ENCODE measurements around the gene PDK1. TPM values are rescaled to one million over a fixed set of nuclear protein-coding genes. Genes with fewer than 3 reads are reported as not detected.
A peak's percentile ranks its signal among the peaks of the same experiment; 100 is the strongest.
"Not testable (repeated sequence)": the region's sequence is repeated elsewhere in the genome, so short reads cannot be mapped to it uniquely, and the experiment has no call there.

Gene PDK1
- total RNA-seq, 4 donors from 2014 or later, result 4.8 to 49.4 (median 11.4) TPM

DNA sequence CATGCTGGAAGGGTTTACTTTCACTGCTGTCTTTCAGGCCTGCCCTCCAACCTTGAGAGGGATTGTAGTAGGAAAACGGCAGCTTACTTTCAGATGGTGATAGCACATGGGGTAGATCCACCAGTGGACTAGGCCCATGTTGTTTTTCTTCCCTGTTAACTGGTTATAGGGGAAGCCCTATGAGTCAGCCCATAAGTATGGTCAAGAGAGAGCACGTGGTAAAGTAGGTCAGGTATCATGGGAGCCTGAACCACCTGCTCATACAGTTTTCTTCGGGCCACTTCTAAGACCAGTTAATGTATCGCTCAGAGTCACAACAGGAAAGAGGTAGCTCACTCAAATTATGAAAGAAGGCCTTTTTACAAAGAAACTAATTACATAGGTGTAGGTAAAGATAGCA lies 33.0 kb downstream of the PDK1 start:
- 86 to 87% methylated on average over 4 of the region's 4 CpGs for WGBS, 2 donors (ENCODE audit: low coverage in 1 of 2)
- Histone ChIP-seq H3K27me3 (no peaks in the 10 kb centered on the region), H3K4me1 (no peaks in the 10 kb centered on the region), H3K36me3 (peaks cover 0 to 31% (median 8%) of the 10 kb centered on the region in 4 donors), H3K4me3 (no peak overlapping the region), H3K27ac (no peak overlapping the region), H3K9me3 (no peaks in the 10 kb centered on the region)
- in situ Hi-C loops (cut with MboI; ENCODE audit: low pct_ligation_motif_present in 1 of 4, low pct_unique_long_range_greater_than_20kb in 1 of 4, low sequenced_read_pairs in 3 of 4), result loop anchor here in 1 of 4 donors (10.0 kb wide), 1 partner anchor 126 kb away; no protein-coding TSS in a partner anchor
- no peak for DNase-seq
- no peak for TF ChIP-seq POLR2A (IDR thresholded peaks at IDR 0.05)
- TF ChIP-seq, protein P1, sequence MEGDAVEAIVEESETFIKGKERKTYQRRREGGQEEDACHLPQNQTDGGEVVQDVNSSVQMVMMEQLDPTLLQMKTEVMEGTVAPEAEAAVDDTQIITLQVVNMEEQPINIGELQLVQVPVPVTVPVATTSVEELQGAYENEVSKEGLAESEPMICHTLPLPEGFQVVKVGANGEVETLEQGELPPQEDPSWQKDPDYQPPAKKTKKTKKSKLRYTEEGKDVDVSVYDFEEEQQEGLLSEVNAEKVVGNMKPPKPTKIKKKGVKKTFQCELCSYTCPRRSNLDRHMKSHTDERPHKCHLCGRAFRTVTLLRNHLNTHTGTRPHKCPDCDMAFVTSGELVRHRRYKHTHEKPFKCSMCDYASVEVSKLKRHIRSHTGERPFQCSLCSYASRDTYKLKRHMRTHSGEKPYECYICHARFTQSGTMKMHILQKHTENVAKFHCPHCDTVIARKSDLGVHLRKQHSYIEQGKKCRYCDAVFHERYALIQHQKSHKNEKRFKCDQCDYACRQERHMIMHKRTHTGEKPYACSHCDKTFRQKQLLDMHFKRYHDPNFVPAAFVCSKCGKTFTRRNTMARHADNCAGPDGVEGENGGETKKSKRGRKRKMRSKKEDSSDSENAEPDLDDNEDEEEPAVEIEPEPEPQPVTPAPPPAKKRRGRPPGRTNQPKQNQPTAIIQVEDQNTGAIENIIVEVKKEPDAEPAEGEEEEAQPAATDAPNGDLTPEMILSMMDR (IDR thresholded peaks at IDR 0.05), result no peak
- no peak for TF ChIP-seq POLR2AphosphoS5 (IDR thresholded peaks at IDR 0.05)
- no peak for TF ChIP-seq EP300 (IDR thresholded peaks at IDR 0.05; ENCODE audit: low read depth)
- intact Hi-C loops (cut with DNase I; ENCODE audit: low total_unique reads), result no loop called here

DNA sequence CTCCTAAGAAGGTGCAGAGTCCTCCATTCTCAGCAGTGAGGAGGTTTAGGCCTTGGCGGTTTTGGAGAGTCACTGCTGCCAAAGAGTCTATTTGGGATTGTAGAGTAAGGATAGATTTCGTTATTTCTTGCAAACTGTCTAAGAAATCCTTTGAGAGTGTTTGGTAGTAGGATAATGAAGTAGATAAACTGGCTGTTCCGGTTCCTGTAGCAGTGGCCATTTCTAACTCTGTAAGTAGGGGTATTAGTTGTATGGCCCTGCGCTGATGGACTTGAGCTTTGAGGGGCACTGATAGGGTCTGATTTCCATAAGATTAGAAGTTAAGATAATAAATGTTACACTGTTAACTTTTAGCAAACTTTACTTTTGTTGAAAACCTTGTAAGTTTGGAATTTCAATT lies 35.5 kb downstream of the PDK1 start:
- H3K27me3 ChIP-seq, H3K4me1 ChIP-seq, H3K9me3 ChIP-seq, H3K4me3 ChIP-seq, DNase-seq, H3K27ac ChIP-seq: not testable (repeated sequence)
- in situ Hi-C loops (cut with MboI; ENCODE audit: low pct_ligation_motif_present in 1 of 4, low pct_unique_long_range_greater_than_20kb in 1 of 4, low sequenced_read_pairs in 3 of 4), result loop anchor here in 1 of 4 donors (10.0 kb wide), 1 partner anchor 123 kb away; no protein-coding TSS in a partner anchor
- peaks cover 0 to 44% (median 10%) of the 10 kb centered on the region in 4 donors for H3K36me3 ChIP-seq
- intact Hi-C loops (cut with DNase I; ENCODE audit: low total_unique reads), result loop anchor here (5.0 kb wide), 1 partner anchor 121 kb away; no protein-coding TSS in a partner anchor
- WGBS, 2 donors (ENCODE audit: low coverage in 1 of 2), result 92 to 94% methylated on average over 4 of the region's 4 CpGs

DNA sequence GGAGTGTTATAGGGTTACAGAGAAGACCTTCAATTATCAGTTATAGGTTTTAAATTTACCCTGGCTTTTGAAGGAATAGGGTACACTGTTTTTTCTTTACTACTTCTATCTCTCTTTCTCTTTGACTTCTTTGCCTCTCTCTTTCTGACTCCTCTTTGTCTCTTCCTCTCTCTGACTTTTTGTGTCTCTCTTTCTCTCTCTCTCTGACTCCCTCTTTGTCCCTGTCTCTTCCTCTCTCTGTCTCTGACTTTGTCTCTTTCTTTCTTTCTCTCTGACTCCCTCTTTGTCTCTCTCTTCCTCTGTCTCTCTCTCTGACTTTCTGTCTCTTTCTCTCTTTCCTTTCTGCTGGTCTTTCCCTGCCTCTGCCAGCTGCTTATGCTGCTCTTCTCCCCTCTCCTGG lies 36.3 kb downstream of the PDK1 start:
- not testable (repeated sequence) for H3K27ac ChIP-seq, H3K9me3 ChIP-seq, H3K4me3 ChIP-seq, H3K4me1 ChIP-seq, DNase-seq, H3K27me3 ChIP-seq
- in situ Hi-C loops (cut with MboI; ENCODE audit: low pct_ligation_motif_present in 1 of 4, low pct_unique_long_range_greater_than_20kb in 1 of 4, low sequenced_read_pairs in 3 of 4), result loop anchor here in 1 of 4 donors (10.0 kb wide), 1 partner anchor 123 kb away; no protein-coding TSS in a partner anchor
- peaks cover 0 to 44% (median 11%) of the 10 kb centered on the region in 4 donors for H3K36me3 ChIP-seq
- intact Hi-C loops (cut with DNase I; ENCODE audit: low total_unique reads), result loop anchor here (5.0 kb wide), 1 partner anchor 120 kb away; no protein-coding TSS in a partner anchor

DNA sequence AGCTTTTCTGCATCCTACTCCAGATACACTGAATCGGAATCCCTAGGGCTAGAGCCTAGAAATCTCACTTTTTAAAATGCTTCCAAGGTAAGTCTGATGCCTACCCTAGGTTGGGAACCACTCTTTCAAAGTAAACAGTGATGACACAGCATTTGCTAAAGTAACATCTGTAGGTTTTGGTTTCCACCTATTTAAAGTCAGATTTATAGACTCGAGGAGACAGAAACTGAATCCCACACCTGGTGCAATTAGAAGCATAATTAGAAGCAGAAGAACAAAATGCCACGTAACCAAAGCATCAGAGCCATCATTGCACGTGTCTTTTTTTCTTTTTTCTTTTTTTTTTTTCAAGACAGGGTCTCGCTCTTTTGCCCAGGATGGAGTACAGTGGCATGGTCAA lies 40.9 kb downstream of the PDK1 start:
- H3K36me3 ChIP-seq, result peaks cover 0 to 28% (median 8%) of the 10 kb centered on the region in 4 donors
- intact Hi-C loops (cut with DNase I; ENCODE audit: low total_unique reads) (no loop called here), in situ Hi-C loops (cut with MboI; ENCODE audit: low pct_ligation_motif_present in 1 of 4, low pct_unique_long_range_greater_than_20kb in 1 of 4, low sequenced_read_pairs in 3 of 4) (loop anchor here in 1 of 4 donors (10.0 kb wide), 1 partner anchor 118 kb away; no protein-coding TSS in a partner anchor)
- H3K4me1 ChIP-seq, result no peaks in the 10 kb centered on the region
- H3K27me3 ChIP-seq, result no peaks in the 10 kb centered on the region
- DNase-seq, result no peak
- H3K9me3 ChIP-seq, result no peaks in the 10 kb centered on the region
- TF ChIP-seq POLR2AphosphoS5 (IDR thresholded peaks at IDR 0.05), result no peak
- TF ChIP-seq, protein P1 (IDR thresholded peaks at IDR 0.05), result no peak
- no peak for TF ChIP-seq EP300 (IDR thresholded peaks at IDR 0.05; ENCODE audit: low read depth)
- no peak for TF ChIP-seq POLR2A (IDR thresholded peaks at IDR 0.05)
- peak overlapping the region in 1 of 4 donors; percentile 0 for H3K27ac ChIP-seq
- 57 to 75% methylated on average over 4 to 5 of the region's 5 CpGs for whole genome bisulfite sequencing, 2 donors (ENCODE audit: low coverage in 1 of 2)
- no peak overlapping the region for H3K4me3 ChIP-seq

DNA sequence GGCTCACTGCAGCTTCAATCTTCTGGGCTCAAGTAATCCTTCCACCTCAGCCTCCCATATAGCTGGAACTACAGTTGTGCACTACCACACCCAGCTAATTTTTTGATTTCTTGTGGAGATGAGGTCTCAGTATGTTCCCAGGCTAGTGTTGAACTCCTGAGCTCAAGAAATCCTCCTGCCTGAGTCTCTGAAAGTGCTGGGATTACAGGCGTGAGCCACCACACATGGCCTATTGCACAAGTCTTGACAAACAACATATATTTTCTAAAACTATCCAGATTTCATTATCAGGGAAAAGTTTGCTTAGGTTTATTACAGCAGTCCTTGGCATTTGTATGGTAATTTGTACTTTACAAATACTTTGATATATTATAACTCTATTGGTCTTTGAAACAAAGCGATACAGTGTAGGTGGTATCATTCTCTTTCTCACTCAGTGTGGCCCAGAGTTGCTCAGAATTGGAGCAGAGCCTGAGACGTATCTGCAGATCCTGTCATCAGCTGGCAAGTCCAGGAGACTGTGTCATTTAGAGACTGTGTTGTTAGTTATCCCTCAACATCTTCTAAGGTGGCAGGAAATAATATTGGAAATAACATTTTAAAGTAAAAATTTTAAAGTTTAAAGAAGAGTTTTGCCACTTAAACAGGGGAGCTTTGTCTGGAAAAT lies 41.4 kb downstream of the PDK1 start:
- H3K27ac ChIP-seq, result peak overlapping the region in 1 of 4 donors; percentile 0
- in situ Hi-C loops (cut with MboI; ENCODE audit: low pct_ligation_motif_present in 1 of 4, low pct_unique_long_range_greater_than_20kb in 1 of 4, low sequenced_read_pairs in 3 of 4), result loop anchor here in 1 of 4 donors (10.0 kb wide), 1 partner anchor 117 kb away; no protein-coding TSS in a partner anchor
- no peak overlapping the region for H3K4me3 ChIP-seq
- DNase-seq, result no peak
- intact Hi-C loops (cut with DNase I; ENCODE audit: low total_unique reads), result no loop called here
- H3K27me3 ChIP-seq, result no peaks in the 10 kb centered on the region
- 87 to 91% methylated on average over 2 to 3 of the region's 3 CpGs for WGBS, 2 donors (ENCODE audit: low coverage in 1 of 2)
- no peaks in the 10 kb centered on the region for H3K9me3 ChIP-seq
- H3K36me3 ChIP-seq, result peaks cover 0 to 28% (median 8%) of the 10 kb centered on the region in 4 donors
- no peaks in the 10 kb centered on the region for H3K4me1 ChIP-seq
- TF ChIP-seq POLR2AphosphoS5 (IDR thresholded peaks at IDR 0.05), result no peak
- TF ChIP-seq, protein P1 (IDR thresholded peaks at IDR 0.05), result no peak
- TF ChIP-seq EP300 (IDR thresholded peaks at IDR 0.05; ENCODE audit: low read depth), result no peak
- no peak for TF ChIP-seq POLR2A (IDR thresholded peaks at IDR 0.05)

All from transverse colon (tissue), 4 donors.